Transverse colon (tissue), 4 donors: ENCODE data around the gene SHMT2. TPM values are rescaled to one million over a fixed set of nuclear protein-coding genes. Genes with fewer than 3 reads are reported as not detected.

Source experiments
- DNase-seq: peaks from one replicate; pipeline ENCODE4 v3.0.0-alpha.2; 2019
- H3K27ac ChIP-seq, 4 donors: fragments of 200-600 bp; sonication (generic); 2 replicates each; pipeline ENCODE4 v1.5.1; 2016 to 2018; ENCODE audit warnings: inconsistent platforms in 4 of 4
- H3K27me3 ChIP-seq: fragments of 200-600 bp; sonication (generic); 2 replicates; pipeline ENCODE4 v1.5.1; 2017; ENCODE audit warnings: inconsistent platforms
- H3K36me3 ChIP-seq, 4 donors: fragments of 200-600 bp; sonication (generic); 2 replicates each; pipeline ENCODE4 v1.5.1; 2017 to 2019; ENCODE audit warnings: inconsistent platforms in 4 of 4
- H3K4me1 ChIP-seq, 4 donors: fragments of 200-600 bp; sonication (generic); 2 replicates each; pipeline ENCODE4 v1.5.1; 2017 to 2020; ENCODE audit warnings: inconsistent platforms in 4 of 4
- H3K4me3 ChIP-seq, 4 donors: fragments of 200-600 bp; sonication (generic); 1 replicate in 1 of 4; 2 replicates in 3 of 4; pipeline versions ENCODE4 v1.5.1 to v1.6.1; 2017 to 2019; ENCODE audit warnings: inconsistent platforms in 4 of 4
- H3K9me3 ChIP-seq, 2 donors: fragments of 200-600 bp; sonication (generic); 2 replicates each; pipeline ENCODE4 v1.5.1; 2017 to 2019; ENCODE audit warnings: inconsistent platforms in 2 of 2
- CTCF ChIP-seq, 5 experiments: fragments of 200-600 bp in 3 of 5; fragments of 450-650 bp in 2 of 5; sonication (generic) in 3 of 5; IDR thresholded peaks; 1 replicate in 2 of 5; 2 replicates in 3 of 5; pipeline ENCODE4 v1.5.1; 2016 to 2017; ENCODE audit warnings: antibody characterized with exemption in 5 of 5, inconsistent platforms in 3 of 5, mild to moderate bottlenecking in 2 of 5, moderate library complexity in 1 of 5
- EP300 ChIP-seq: sonication (generic); formaldehyde crosslinking; IDR thresholded peaks from one replicate; pipeline ENCODE4 v1.6.1; 2017; ENCODE audit warnings: antibody characterized with exemption, low read depth
- POLR2A ChIP-seq: fragments of 450-650 bp; IDR thresholded peaks from one replicate; pipeline ENCODE4 v1.6.1; 2016; ENCODE audit warnings: antibody characterized with exemption, mild to moderate bottlenecking, moderate library complexity
- POLR2AphosphoS5 ChIP-seq, 3 donors: sonication (generic); formaldehyde crosslinking; IDR thresholded peaks; one replicate each; pipeline ENCODE4 v1.6.1; 2016; ENCODE audit warnings: antibody characterized with exemption in 3 of 3
- WGBS, 2 donors: methylation state at CpG; one replicate each; pipeline ENCODE4 v1.1.5; 2018; ENCODE audit warnings: low coverage in 1 of 2; 5-methylcytosine and 5-hydroxymethylcytosine counted together
- in situ Hi-C, 4 donors: fragments of 200-750 bp; cut with MboI; loops; one replicate each; pipeline versions ENCODE4 v1.15.0 to v1.15.1; 2017; ENCODE audit warnings: low sequenced_read_pairs in 3 of 4, low pct_ligation_motif_present in 1 of 4, low pct_unique_long_range_greater_than_20kb in 1 of 4
- intact Hi-C: fragments of 100-400 bp; cut with DNase I; formaldehyde crosslinking; loops from one replicate; pipeline ENCODE4 v1.15.1; 2023; ENCODE audit warnings: low total_unique reads
- total RNA-seq, 4 donors: library from RNA; depleted of rRNA; stranded (reverse); fragments of >200 nt; gene quantifications; one replicate each; pipeline ENCODE4 v1.1.0, GENCODE V29; 2016

SHMT2 gene
- total RNA-seq, 4 donors from 2014 or later: 29.2 to 104 (median 33.4) TPM

GRCh38 chr12:57193706-57194245 lies 35.7 kb upstream of the SHMT2 start:
- Histone ChIP-seq H3K4me3 (no peak overlapping the region), H3K27me3 (no peaks in the 10 kb centered on the region), H3K4me1 (no peaks in the 10 kb centered on the region), H3K9me3 (no peaks in the 10 kb centered on the region), H3K27ac (no peak overlapping the region), H3K36me3 (peaks cover 0 to 35% (median 12%) of the 10 kb centered on the region in 4 donors)
- in situ Hi-C loops: loop anchor here in 1 of 4 donors (25.0 kb wide), 1 partner anchor 431 kb away; the partner anchor contains the start of genes HSD17B6 and PRIM1
- intact Hi-C loops: no loop called here
- TF ChIP-seq CTCF (IDR thresholded peaks at IDR 0.05) (no peak), POLR2A (no peak), EP300 (no peak), POLR2AphosphoS5 (IDR thresholded peaks at IDR 0.05) (no peak)
- 85% methylated on average over 19 of the region's 19 CpGs; no CpG with 5 or more reads in 1 of the 2 donors for WGBS, 2 donors
- no peak for DNase-seq

GRCh38 chr12:57194253-57194652 lies 35.3 kb upstream of the SHMT2 start:
- TF ChIP-seq POLR2AphosphoS5 (IDR thresholded peaks at IDR 0.05): no peak
- TF ChIP-seq EP300: no peak
- no peak for TF ChIP-seq CTCF (IDR thresholded peaks at IDR 0.05)

GRCh38 chr12:57195186-57195585 lies 34.3 kb upstream of the SHMT2 start:
- intact Hi-C loops (no loop called here), in situ Hi-C loops (loop anchor here in 1 of 4 donors (25.0 kb wide), 1 partner anchor 433 kb away; the partner anchor contains the start of genes HSD17B6 and PRIM1)
- no peak for TF ChIP-seq CTCF (IDR thresholded peaks at IDR 0.05)
- no peak for TF ChIP-seq POLR2A
- no peak overlapping the region for H3K4me3 ChIP-seq
- no peaks in the 10 kb centered on the region for H3K4me1 ChIP-seq
- DNase-seq: no peak
- H3K9me3 ChIP-seq: no peaks in the 10 kb centered on the region
- H3K27me3 ChIP-seq: no peaks in the 10 kb centered on the region
- H3K36me3 ChIP-seq: peaks cover 0 to 46% (median 12%) of the 10 kb centered on the region in 4 donors
- no peak overlapping the region for H3K27ac ChIP-seq
- 87 to 100% methylated on average over 2 to 18 of the region's 19 CpGs for WGBS, 2 donors

More at GRCh38 chr12:57194253-57194652, 35.3 kb upstream of the SHMT2 start:
- no peak for DNase-seq
- WGBS, 2 donors: 90% methylated on average over 18 of the region's 18 CpGs; no CpG with 5 or more reads in 1 of the 2 donors
- Histone ChIP-seq H3K36me3 (peaks cover 0 to 37% (median 12%) of the 10 kb centered on the region in 4 donors), H3K9me3 (no peaks in the 10 kb centered on the region), H3K27me3 (no peaks in the 10 kb centered on the region), H3K27ac (no peak overlapping the region), H3K4me3 (no peak overlapping the region), H3K4me1 (no peaks in the 10 kb centered on the region)
- intact Hi-C loops (no loop called here), in situ Hi-C loops (loop anchor here in 1 of 4 donors (25.0 kb wide), 1 partner anchor 432 kb away; the partner anchor contains the start of genes HSD17B6 and PRIM1)

GRCh38 chr12:57195611-57196371 lies 33.7 kb upstream of the SHMT2 start:
- Histone ChIP-seq H3K4me3 (no peak overlapping the region), H3K27ac (no peak overlapping the region), H3K27me3 (no peaks in the 10 kb centered on the region), H3K4me1 (no peaks in the 10 kb centered on the region), H3K9me3 (no peaks in the 10 kb centered on the region), H3K36me3 (peaks cover 0 to 51% (median 12%) of the 10 kb centered on the region in 4 donors)
- no peak for TF ChIP-seq POLR2A
- TF ChIP-seq EP300: no peak
- no peak for TF ChIP-seq CTCF (IDR thresholded peaks at IDR 0.05)
- TF ChIP-seq POLR2AphosphoS5 (IDR thresholded peaks at IDR 0.05): no peak
- 83% methylated on average over 27 of the region's 34 CpGs; no CpG with 5 or more reads in 1 of the 2 donors for WGBS, 2 donors
- in situ Hi-C loops (loop anchor here in 1 of 4 donors (25.0 kb wide), 1 partner anchor 433 kb away; the partner anchor contains the start of genes HSD17B6 and PRIM1), intact Hi-C loops (no loop called here)
- no peak for DNase-seq
